HEK293T (cell line): ENCODE data around the gene UBQLN1.

Source experiments
- CTCF ChIA-PET: fragments of 350-600 bp; formaldehyde crosslinking; extraction: SDS; loops from one replicate; lab custom pipeline; 2021; ENCODE audit warnings: antibody characterized with exemption, inconsistent platforms; lab: Yijun Ruan, JAX
- POLR2A ChIA-PET: fragments of 350-600 bp; formaldehyde crosslinking; extraction: SDS; loops from one replicate; lab custom pipeline; 2020; ENCODE audit warnings: antibody characterized with exemption, inconsistent platforms; lab: Yijun Ruan, JAX
- DNase-seq: peaks from one replicate; pipeline ENCODE4 v3.0.0; 2012; ENCODE audit warnings: mixed read lengths; ENCODE audit errors: extremely low spot score
- ARNT ChIP-seq: fragments of 450-650 bp; IDR thresholded peaks from 2 replicates; pipeline ENCODE4 v1.6.1; 2017; ENCODE audit warnings: mild to moderate bottlenecking
- BHLHE40 ChIP-seq: fragments of 450-650 bp; IDR thresholded peaks from 2 replicates; pipeline ENCODE4 v1.6.1; 2016; ENCODE audit warnings: mild to moderate bottlenecking, moderate library complexity, borderline replicate concordance
- CTBP1 ChIP-seq: fragments of 450-650 bp; IDR thresholded peaks from 2 replicates; pipeline ENCODE4 v1.6.1; 2016; ENCODE audit warnings: borderline replicate concordance
- ELF4 ChIP-seq: fragments of 450-650 bp; IDR thresholded peaks from 2 replicates; pipeline ENCODE4 v1.6.1; 2017; ENCODE audit warnings: antibody characterized with exemption
- FOXA1 ChIP-seq: fragments of 450-650 bp; IDR thresholded peaks from 2 replicates; pipeline ENCODE4 v1.6.1; 2016; ENCODE audit warnings: mild to moderate bottlenecking
- FOXK2 ChIP-seq: fragments of 450-650 bp; IDR thresholded peaks from 2 replicates; pipeline ENCODE4 v1.6.1; 2016; ENCODE audit warnings: mild to moderate bottlenecking
- FOXM1 ChIP-seq: fragments of 450-650 bp; IDR thresholded peaks from 2 replicates; pipeline ENCODE4 v1.6.1; 2017; ENCODE audit warnings: mild to moderate bottlenecking, borderline replicate concordance
- HDGF ChIP-seq: fragments of 450-650 bp; IDR thresholded peaks from 2 replicates; pipeline ENCODE4 v1.6.1; 2017; ENCODE audit warnings: antibody characterized with exemption, borderline replicate concordance
- L3MBTL2 ChIP-seq: fragments of 450-650 bp; conservative IDR thresholded peaks from 2 replicates; pipeline ENCODE4 v1.6.1; 2016; ENCODE audit warnings: mild to moderate bottlenecking
- LEF1 ChIP-seq: fragments of 450-650 bp; IDR thresholded peaks from 2 replicates; pipeline ENCODE4 v1.6.1; 2017; ENCODE audit warnings: mild to moderate bottlenecking, borderline replicate concordance
- NFRKB ChIP-seq: fragments of 450-650 bp; IDR thresholded peaks from 2 replicates; pipeline ENCODE4 v1.6.1; 2016; ENCODE audit warnings: mild to moderate bottlenecking, moderate library complexity
- PKNOX1 ChIP-seq: fragments of 450-650 bp; IDR thresholded peaks from 2 replicates; pipeline ENCODE4 v1.6.1; 2016
- SP1 ChIP-seq: fragments of 450-650 bp; IDR thresholded peaks from 2 replicates; pipeline ENCODE4 v1.6.1; 2017
- SUZ12 ChIP-seq: fragments of 450-650 bp; IDR thresholded peaks from 2 replicates; pipeline ENCODE4 v1.6.1; 2016; ENCODE audit warnings: mild to moderate bottlenecking
- TARDBP ChIP-seq: fragments of 450-650 bp; IDR thresholded peaks from 2 replicates; pipeline ENCODE4 v1.6.1; 2016
- ZNF384 ChIP-seq: fragments of 450-650 bp; IDR thresholded peaks from 2 replicates; pipeline ENCODE4 v1.6.1; 2016

UBQLN1 gene

GRCh38 chr9:83656032-83656680, 51.6 kb downstream of the UBQLN1 start:
- TF ChIP-seq FOXA1 (no peak), NFRKB (no peak), ARNT (no peak), FOXK2 (no peak), L3MBTL2 (no peak), ZNF384 (no peak), LEF1 (no peak), HDGF (no peak), SP1 (no peak), SUZ12 (no peak)
- POLR2A ChIA-PET: no interaction called here

GRCh38 chr9:83655433-83655832, 52.3 kb downstream of the UBQLN1 start:
- DNase-seq: no peak
- TF ChIP-seq PKNOX1: no peak
- no peak for TF ChIP-seq SUZ12
- no peak for TF ChIP-seq BHLHE40
- no peak for TF ChIP-seq HDGF
- no peak for TF ChIP-seq FOXK2
- no peak for TF ChIP-seq ARNT
- TF ChIP-seq TARDBP: no peak
- no peak for TF ChIP-seq L3MBTL2
- ChIA-PET CTCF (no interaction called here), POLR2A (no interaction called here)

More at GRCh38 chr9:83656032-83656680, 51.6 kb downstream of the UBQLN1 start:
- CTCF ChIA-PET: no interaction called here
- DNase-seq: no peak

DNA sequence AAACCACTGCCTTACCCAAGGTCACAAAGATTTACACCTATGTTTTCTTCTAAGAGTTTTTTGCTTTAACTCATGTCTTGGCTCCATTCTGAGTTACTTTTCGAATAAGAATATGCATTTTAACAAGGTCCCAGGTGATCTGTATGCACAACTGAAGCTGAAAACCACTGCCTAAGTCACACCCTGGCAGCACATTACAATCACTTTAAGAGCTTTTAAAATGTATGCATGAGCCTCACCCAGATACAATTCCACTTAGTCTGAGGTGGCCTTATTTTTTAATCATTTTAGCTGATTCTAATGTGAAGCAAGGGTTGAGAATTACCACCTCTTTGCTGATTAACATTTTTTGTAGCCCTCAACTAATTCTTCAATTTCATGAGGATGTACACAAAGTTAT, 55.3 kb downstream of the UBQLN1 start:
- CTCF ChIA-PET: no interaction called here

GRCh38 chr9:83651558-83651957, 56.2 kb downstream of the UBQLN1 start:
- ChIA-PET POLR2A (no interaction called here), CTCF (no interaction called here)
- TF ChIP-seq LEF1 (no peak), TARDBP (no peak), FOXK2 (no peak), BHLHE40 (no peak), ELF4 (no peak), CTBP1 (no peak), SUZ12 (no peak), NFRKB (no peak), PKNOX1 (no peak), SP1 (no peak), L3MBTL2 (no peak), ZNF384 (no peak), FOXA1 (no peak)
- DNase-seq: no peak

More for the DNA sequence above, 55.3 kb downstream of the UBQLN1 start:
- TF ChIP-seq HDGF (no peak), FOXK2 (no peak), ARNT (no peak), ZNF384 (no peak), TARDBP (no peak), LEF1 (no peak), BHLHE40 (no peak), NFRKB (no peak), L3MBTL2 (no peak), FOXM1 (no peak), PKNOX1 (no peak), ELF4 (no peak)
- POLR2A ChIA-PET: no interaction called here
- no peak for DNase-seq

DNA sequence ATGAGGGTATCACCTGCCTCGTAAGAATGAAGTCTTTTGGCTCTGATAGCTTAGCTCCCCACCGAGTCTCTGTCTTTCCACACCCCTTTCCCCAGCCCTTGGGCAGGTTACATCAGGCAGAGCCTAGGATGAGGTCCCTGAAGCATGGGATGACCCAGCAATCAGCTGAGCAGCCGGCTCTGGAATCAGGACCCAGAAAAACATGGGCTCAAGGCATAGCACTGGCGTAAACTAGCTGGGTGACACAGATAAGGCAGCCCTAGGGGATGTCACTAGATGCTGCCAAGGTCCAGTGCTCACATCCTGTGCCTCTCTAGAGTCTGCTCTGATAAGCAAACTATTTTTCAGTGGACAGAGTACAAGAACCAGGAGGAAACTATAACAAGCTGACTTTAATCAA, 58.2 kb downstream of the UBQLN1 start:
- POLR2A ChIA-PET: interaction anchor here (0.9 kb wide), 1 partner anchor 10 kb away, joined by 3 read pairs; no protein-coding TSS in a partner anchor
- no peak for DNase-seq
- TF ChIP-seq PKNOX1 (no peak), HDGF (no peak), SP1 (no peak), ZNF384 (no peak), FOXM1 (no peak), CTBP1 (no peak), LEF1 (no peak), ELF4 (no peak), FOXA1 (no peak), NFRKB (no peak), SUZ12 (no peak), FOXK2 (no peak), ARNT (no peak), TARDBP (no peak)
- CTCF ChIA-PET: interaction anchor here (0.6 to 1.6 kb wide), 2 partner anchors 29 to 340 kb away, joined by 3 to 6 read pairs; no protein-coding TSS in a partner anchor

- POLR2A ChIA-PET: no interaction called here
- peak; percentile 84 for DNase-seq
- CTCF ChIA-PET: interaction anchor here (1.6 kb wide), 1 partner anchor 28 kb away, joined by 6 read pairs; no protein-coding TSS in a partner anchor
- TF ChIP-seq FOXK2: no peak
- no peak for TF ChIP-seq ZNF384
- TF ChIP-seq FOXM1: no peak
- TF ChIP-seq BHLHE40: no peak
These were observed 58.7 kb downstream of the UBQLN1 start for GRCh38 chr9:83649080-83649479.
